Panc1 (cell line): Measurements from ENCODE around the gene COP1. TPM values are rescaled to one million over a fixed set of nuclear protein-coding genes. Genes with fewer than 3 reads are reported as not detected.

Experiments used
- ATAC-seq: fragments of 200-7000 bp; cut with Tn5 transposase; 2 replicates; pipeline ENCODE4 v1.9.1; 2020; ENCODE audit warnings: mild to moderate bottlenecking, moderate library complexity
- BruUV-seq: library from RNA; stranded (reverse); fragments of 400-500 nt; replicated peaks from 2 replicates; lab custom pipeline; 2021; lab: Mats Ljungman, UMichigan
- CTCF ChIA-PET: fragments of 300-600 bp; sonication (Branson Sonifier 250); formaldehyde crosslinking; loops from one replicate; lab custom pipeline; 2022; ENCODE audit warnings: antibody characterized with exemption; lab: Charles Lee
- POLR2A ChIA-PET: fragments of 300-600 bp; sonication (Branson Sonifier 250); formaldehyde crosslinking; loops from one replicate; lab custom pipeline; 2022; ENCODE audit warnings: antibody characterized with exemption; lab: Charles Lee
- DNase-seq: peaks from one replicate; pipeline ENCODE4 v3.0.0-alpha.2; 2010; ENCODE audit warnings: low read depth, low spot score
- H3K27ac ChIP-seq: 2 replicates; pipeline ENCODE4 v1.5.1; 2011; ENCODE audit warnings: mild to moderate bottlenecking, low read length, inconsistent platforms
- H3K27me3 ChIP-seq: fragments of 200-500 bp; sonication (Bioruptor generic); 2 replicates; pipeline ENCODE4 v1.6.0; 2014; ENCODE audit warnings: low read length, inconsistent platforms; ENCODE audit not compliant: control insufficient read depth, insufficient read depth
- H3K36me3 ChIP-seq: fragments of 200-500 bp; sonication (Bioruptor generic); 2 replicates; pipeline ENCODE4 v1.5.1; 2014; ENCODE audit warnings: inconsistent platforms, mild to moderate bottlenecking, low read length, moderate library complexity; ENCODE audit not compliant: control insufficient read depth, insufficient read depth
- H3K4me1 ChIP-seq: 2 replicates; pipeline ENCODE4 v1.5.1; 2011; ENCODE audit warnings: inconsistent platforms, mild to moderate bottlenecking, low read length, moderate library complexity; ENCODE audit not compliant: control insufficient read depth, insufficient read depth
- H3K4me3 ChIP-seq, 2 experiments: 2 replicates each; pipeline ENCODE4 v1.5.1; 2011 to 2012; ENCODE audit warnings: low read depth in 2 of 2, low read length in 2 of 2, mild to moderate bottlenecking in 2 of 2, inconsistent platforms in 1 of 2, moderate library complexity in 1 of 2
- H3K9me3 ChIP-seq: fragments of 200-500 bp; sonication (Bioruptor generic); 2 replicates; pipeline ENCODE4 v1.5.1; 2014; ENCODE audit warnings: low read depth, mild to moderate bottlenecking, inconsistent platforms, low read length, moderate library complexity; ENCODE audit not compliant: control insufficient read depth, insufficient read depth
- POLR2AphosphoS5 ChIP-seq: IDR thresholded peaks from 2 replicates; pipeline ENCODE4 v1.6.1; 2012; ENCODE audit warnings: mild to moderate bottlenecking, low read depth, low read length, moderate library complexity
- SIN3A ChIP-seq: IDR thresholded peaks from 2 replicates; pipeline ENCODE4 v1.6.1; 2012; ENCODE audit warnings: low read depth, mild to moderate bottlenecking, low read length, moderate library complexity, borderline replicate concordance; ENCODE audit not compliant: insufficient read depth
- TCF7L2 ChIP-seq: IDR thresholded peaks from 2 replicates; pipeline ENCODE4 v1.6.1; 2011; ENCODE audit warnings: mild to moderate bottlenecking, low read depth, low read length, inconsistent platforms
- in situ Hi-C: cut with HindIII; loops from 2 replicates; pipeline ENCODE4 v1.10.0; 2016; ENCODE audit warnings: low sequenced_read_pairs, low pct_unique_long_range_greater_than_20kb
- intact Hi-C: fragments of 100-400 bp; cut with micrococcal nuclease; formaldehyde crosslinking; loops from one replicate; pipeline ENCODE4 v1.10.0; 2022; ENCODE audit not compliant: unreplicated experiment
- total RNA-seq: library from RNA; stranded (reverse); gene quantifications from one replicate; pipeline ENCODE4 v1.2.1, GENCODE V29; 2021; ENCODE audit not compliant: unreplicated experiment
- TF ChIP-seq, protein P1 (sequence below): fragments of 450-650 bp; IDR thresholded peaks from 2 replicates; pipeline ENCODE4 v1.5.1; 2017; ENCODE audit warnings: mild to moderate bottlenecking
- TF ChIP-seq, protein P2 (sequence below), 2 experiments: IDR thresholded peaks; 2 replicates each; pipeline ENCODE4 v1.6.1; 2011 to 2012; ENCODE audit warnings: low read depth in 2 of 2, control low read depth in 1 of 2, low read length in 1 of 2, mild to moderate bottlenecking in 1 of 2, moderate library complexity in 1 of 2; ENCODE audit not compliant: insufficient read depth in 1 of 2

The COP1 gene
- total RNA-seq, 1 experiment from 2014 or later: 36.5 TPM

DNA sequence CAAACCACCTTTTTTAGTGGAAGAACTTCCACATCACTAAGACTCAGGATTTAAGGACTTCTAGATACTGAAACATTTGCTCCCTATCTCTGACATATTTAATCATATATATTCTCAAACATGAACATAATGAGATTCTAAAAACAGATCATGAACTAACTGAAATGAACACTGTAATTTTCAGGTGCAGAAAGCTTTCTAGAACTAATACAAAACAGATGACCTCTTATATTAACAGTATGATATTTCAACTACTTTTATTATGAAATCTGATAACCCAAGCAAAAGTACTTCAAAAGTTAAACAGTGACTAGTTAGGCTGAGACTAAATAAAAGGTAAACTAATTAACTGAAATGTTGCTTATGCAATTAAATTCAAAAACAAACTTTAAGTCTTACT is 157.5 kb downstream of the COP1 start:
- Histone ChIP-seq H3K27ac (no peak overlapping the region), H3K9me3 (no peaks in the 10 kb centered on the region), H3K36me3 (no peaks in the 10 kb centered on the region), H3K4me3 (no peak overlapping the region), H3K27me3 (no peaks in the 10 kb centered on the region), H3K4me1 (no peaks in the 10 kb centered on the region)
- ChIA-PET POLR2A (no interaction called here), CTCF (no interaction called here)
- in situ Hi-C loops: no loop called here
- no TSS peak for BruUV-seq
- TF ChIP-seq, protein P1, sequence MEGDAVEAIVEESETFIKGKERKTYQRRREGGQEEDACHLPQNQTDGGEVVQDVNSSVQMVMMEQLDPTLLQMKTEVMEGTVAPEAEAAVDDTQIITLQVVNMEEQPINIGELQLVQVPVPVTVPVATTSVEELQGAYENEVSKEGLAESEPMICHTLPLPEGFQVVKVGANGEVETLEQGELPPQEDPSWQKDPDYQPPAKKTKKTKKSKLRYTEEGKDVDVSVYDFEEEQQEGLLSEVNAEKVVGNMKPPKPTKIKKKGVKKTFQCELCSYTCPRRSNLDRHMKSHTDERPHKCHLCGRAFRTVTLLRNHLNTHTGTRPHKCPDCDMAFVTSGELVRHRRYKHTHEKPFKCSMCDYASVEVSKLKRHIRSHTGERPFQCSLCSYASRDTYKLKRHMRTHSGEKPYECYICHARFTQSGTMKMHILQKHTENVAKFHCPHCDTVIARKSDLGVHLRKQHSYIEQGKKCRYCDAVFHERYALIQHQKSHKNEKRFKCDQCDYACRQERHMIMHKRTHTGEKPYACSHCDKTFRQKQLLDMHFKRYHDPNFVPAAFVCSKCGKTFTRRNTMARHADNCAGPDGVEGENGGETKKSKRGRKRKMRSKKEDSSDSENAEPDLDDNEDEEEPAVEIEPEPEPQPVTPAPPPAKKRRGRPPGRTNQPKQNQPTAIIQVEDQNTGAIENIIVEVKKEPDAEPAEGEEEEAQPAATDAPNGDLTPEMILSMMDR: no peak
- no peak for TF ChIP-seq POLR2AphosphoS5
- TF ChIP-seq, protein P2, sequence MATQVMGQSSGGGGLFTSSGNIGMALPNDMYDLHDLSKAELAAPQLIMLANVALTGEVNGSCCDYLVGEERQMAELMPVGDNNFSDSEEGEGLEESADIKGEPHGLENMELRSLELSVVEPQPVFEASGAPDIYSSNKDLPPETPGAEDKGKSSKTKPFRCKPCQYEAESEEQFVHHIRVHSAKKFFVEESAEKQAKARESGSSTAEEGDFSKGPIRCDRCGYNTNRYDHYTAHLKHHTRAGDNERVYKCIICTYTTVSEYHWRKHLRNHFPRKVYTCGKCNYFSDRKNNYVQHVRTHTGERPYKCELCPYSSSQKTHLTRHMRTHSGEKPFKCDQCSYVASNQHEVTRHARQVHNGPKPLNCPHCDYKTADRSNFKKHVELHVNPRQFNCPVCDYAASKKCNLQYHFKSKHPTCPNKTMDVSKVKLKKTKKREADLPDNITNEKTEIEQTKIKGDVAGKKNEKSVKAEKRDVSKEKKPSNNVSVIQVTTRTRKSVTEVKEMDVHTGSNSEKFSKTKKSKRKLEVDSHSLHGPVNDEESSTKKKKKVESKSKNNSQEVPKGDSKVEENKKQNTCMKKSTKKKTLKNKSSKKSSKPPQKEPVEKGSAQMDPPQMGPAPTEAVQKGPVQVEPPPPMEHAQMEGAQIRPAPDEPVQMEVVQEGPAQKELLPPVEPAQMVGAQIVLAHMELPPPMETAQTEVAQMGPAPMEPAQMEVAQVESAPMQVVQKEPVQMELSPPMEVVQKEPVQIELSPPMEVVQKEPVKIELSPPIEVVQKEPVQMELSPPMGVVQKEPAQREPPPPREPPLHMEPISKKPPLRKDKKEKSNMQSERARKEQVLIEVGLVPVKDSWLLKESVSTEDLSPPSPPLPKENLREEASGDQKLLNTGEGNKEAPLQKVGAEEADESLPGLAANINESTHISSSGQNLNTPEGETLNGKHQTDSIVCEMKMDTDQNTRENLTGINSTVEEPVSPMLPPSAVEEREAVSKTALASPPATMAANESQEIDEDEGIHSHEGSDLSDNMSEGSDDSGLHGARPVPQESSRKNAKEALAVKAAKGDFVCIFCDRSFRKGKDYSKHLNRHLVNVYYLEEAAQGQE (IDR thresholded peaks at IDR 0.05; ENCODE audit: insufficient read depth in 1 of 2, low read depth in 2 of 2, low read length in 1 of 2): no peak
- TF ChIP-seq TCF7L2: no peak
- no peak for TF ChIP-seq SIN3A
- DNase-seq: no peak
- ATAC-seq: no peak
- intact Hi-C loops: no loop called here

DNA sequence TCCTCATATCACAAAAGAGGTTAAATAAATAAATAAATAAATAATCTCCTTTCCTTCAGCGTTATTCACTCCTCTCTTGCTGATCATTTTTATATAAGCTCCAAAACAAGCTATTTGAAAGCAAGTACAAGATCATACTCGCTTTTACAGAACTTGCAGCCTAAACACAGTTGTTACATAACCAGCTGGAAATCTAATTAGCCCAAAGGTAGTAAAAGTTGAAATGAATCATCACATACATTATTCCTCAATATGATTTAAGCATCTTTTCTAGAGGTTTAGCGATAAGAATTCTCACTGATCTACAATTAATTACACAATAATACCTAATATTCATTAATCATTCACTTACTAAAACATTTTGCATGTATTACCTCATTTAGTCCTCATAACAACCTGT is 160.2 kb downstream of the COP1 start:
- in situ Hi-C loops (no loop called here), intact Hi-C loops (no loop called here)
- no peaks in the 10 kb centered on the region for H3K9me3 ChIP-seq
- no peaks in the 10 kb centered on the region for H3K27me3 ChIP-seq
- ATAC-seq (no peak), DNase-seq (no peak)
- ChIA-PET POLR2A (no interaction called here), CTCF (no interaction called here)
- H3K4me1 ChIP-seq: no peaks in the 10 kb centered on the region
- BruUV-seq: no TSS peak
- TF ChIP-seq, protein P2 (IDR thresholded peaks at IDR 0.05; ENCODE audit: insufficient read depth in 1 of 2, low read depth in 2 of 2, low read length in 1 of 2): no peak
- TF ChIP-seq SIN3A (no peak), TCF7L2 (no peak)
- TF ChIP-seq, protein P1: no peak
- H3K4me3 ChIP-seq: no peak overlapping the region
- no peak overlapping the region for H3K27ac ChIP-seq
- H3K36me3 ChIP-seq: no peaks in the 10 kb centered on the region
